Astrocyte (in vitro differentiated cells and primary cell): ENCODE measurements around the gene OGFOD2.

Source experiments
- EZH2 ChIP-seq: IDR thresholded peaks from 2 replicates; pipeline ENCODE4 v1.6.1; 2012; ENCODE audit warnings: mild to moderate bottlenecking, low read length, inconsistent platforms; ENCODE audit not compliant: insufficient read depth
- TF ChIP-seq, protein P1 (sequence below): IDR thresholded peaks from 2 replicates; pipeline ENCODE4 v1.5.1; 2011; ENCODE audit warnings: low read depth, mild to moderate bottlenecking, inconsistent platforms, low read length, moderate library complexity; ENCODE audit not compliant: insufficient read depth

DNA sequence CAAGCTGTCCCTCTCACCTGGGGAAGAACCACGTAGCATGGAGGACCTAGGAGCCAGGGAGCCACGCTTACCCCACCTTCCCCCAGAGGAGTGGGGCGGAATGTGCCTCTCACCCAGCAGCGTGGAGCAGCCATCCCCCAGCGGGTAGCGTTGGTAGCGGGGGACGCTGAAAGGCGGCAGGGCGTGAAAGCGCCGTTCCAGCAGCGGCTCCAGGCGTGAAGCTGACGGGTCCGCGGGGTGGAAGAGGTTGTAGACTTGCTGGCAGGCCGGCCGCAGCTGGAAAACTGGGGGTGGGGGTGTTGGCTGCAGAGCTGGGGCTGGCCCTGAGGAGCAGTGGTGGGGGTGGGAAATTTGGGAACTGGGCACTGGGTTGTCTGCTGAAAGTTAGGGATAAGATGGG is 17.3 kb downstream of the OGFOD2 start:
- TF ChIP-seq, protein P1, sequence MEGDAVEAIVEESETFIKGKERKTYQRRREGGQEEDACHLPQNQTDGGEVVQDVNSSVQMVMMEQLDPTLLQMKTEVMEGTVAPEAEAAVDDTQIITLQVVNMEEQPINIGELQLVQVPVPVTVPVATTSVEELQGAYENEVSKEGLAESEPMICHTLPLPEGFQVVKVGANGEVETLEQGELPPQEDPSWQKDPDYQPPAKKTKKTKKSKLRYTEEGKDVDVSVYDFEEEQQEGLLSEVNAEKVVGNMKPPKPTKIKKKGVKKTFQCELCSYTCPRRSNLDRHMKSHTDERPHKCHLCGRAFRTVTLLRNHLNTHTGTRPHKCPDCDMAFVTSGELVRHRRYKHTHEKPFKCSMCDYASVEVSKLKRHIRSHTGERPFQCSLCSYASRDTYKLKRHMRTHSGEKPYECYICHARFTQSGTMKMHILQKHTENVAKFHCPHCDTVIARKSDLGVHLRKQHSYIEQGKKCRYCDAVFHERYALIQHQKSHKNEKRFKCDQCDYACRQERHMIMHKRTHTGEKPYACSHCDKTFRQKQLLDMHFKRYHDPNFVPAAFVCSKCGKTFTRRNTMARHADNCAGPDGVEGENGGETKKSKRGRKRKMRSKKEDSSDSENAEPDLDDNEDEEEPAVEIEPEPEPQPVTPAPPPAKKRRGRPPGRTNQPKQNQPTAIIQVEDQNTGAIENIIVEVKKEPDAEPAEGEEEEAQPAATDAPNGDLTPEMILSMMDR: no peak
- no peak for TF ChIP-seq EZH2
